Vagina (tissue), 2 donors: ENCODE results near the gene UROC1.

Source experiments
- CTCF ChIP-seq, 3 experiments: fragments of 450-650 bp in 2 of 3; fragments of 200-600 bp in 1 of 3; sonication (generic) in 1 of 3; IDR thresholded peaks; one replicate each; pipeline ENCODE4 v1.5.1; 2017 to 2019; ENCODE audit warnings: antibody characterized with exemption in 3 of 3, mild to moderate bottlenecking in 2 of 3, moderate library complexity in 2 of 3
- POLR2A ChIP-seq, 2 donors: fragments of 450-650 bp; IDR thresholded peaks; one replicate each; pipeline ENCODE4 v1.6.1; 2017; ENCODE audit warnings: antibody characterized with exemption in 2 of 2, mild to moderate bottlenecking in 2 of 2, moderate library complexity in 2 of 2
- POLR2AphosphoS5 ChIP-seq, 2 donors: sonication (generic); formaldehyde crosslinking; IDR thresholded peaks; one replicate each; pipeline ENCODE4 v1.9.0; 2017; ENCODE audit warnings: antibody characterized with exemption in 2 of 2, mild to moderate bottlenecking in 2 of 2, low read depth in 1 of 2; ENCODE audit not compliant: insufficient read depth in 1 of 2

DNA sequence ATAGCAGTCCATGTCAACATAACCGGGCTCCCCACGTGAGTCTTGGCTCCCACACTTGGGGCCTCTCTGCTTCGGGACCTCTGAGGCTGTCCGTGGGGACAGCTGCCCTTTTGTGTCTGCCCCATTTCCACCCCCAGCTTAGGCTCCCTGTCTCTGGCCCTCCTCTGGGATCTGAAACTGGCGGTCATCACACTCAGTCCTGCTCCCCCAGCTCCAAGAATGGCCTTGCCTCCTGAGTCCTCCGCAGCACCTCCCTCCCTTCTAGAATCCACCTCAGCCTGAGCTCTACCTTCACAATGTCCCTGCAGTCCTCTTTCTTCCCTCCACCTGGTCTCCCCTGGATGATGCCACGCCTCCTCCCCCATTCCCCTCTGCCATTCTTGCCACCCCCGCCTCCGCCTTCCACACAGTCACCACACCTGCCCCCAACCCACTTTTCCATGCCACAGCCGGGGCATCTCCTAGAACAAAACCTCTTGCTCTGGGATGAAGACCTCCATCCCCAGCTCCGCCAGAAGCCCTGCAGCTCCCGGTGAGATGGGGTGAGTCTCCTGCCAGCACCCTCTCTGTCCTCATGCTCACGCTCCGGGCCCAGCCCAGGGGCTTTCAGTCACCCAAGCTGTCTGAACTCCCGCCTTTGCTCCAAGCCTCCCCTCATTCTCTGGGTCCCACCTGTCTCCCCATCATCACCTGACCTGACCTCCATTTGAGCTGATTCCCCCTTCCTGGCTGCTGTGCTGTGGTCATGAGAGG is 34.9 kb downstream of the UROC1 start:
- TF ChIP-seq CTCF (IDR thresholded peaks at IDR 0.05) (no peak), POLR2A (IDR thresholded peaks at IDR 0.05) (no peak), POLR2AphosphoS5 (IDR thresholded peaks at IDR 0.05; ENCODE audit: insufficient read depth in 1 of 2, low read depth in 1 of 2) (no peak)
